GM12892 (cell line): ENCODE data around the gene HERC3.

Experiments
- DNase-seq: peaks from one replicate; pipeline ENCODE4 v3.0.0; 2011; ENCODE audit not compliant: insufficient read length
- FAIRE-seq: peaks from 2 replicates; lab custom pipeline; 2011; peaks lifted over from hg19 to GRCh38; lab: Jason Lieb, UNC
- POLR2A ChIP-seq: IDR thresholded peaks from 2 replicates; pipeline ENCODE4 v1.6.1; 2011; ENCODE audit warnings: low read depth, low read length, control low read depth
- POLR2AphosphoS5 ChIP-seq: IDR thresholded peaks from 2 replicates; pipeline ENCODE4 v1.6.1; 2011; ENCODE audit warnings: low read depth, low read length, control low read depth
- TAF1 ChIP-seq: IDR thresholded peaks from 2 replicates; pipeline ENCODE4 v1.6.1; 2011; ENCODE audit warnings: low read depth, mild to moderate bottlenecking, control low read depth, low read length, borderline replicate concordance

The HERC3 gene

DNA sequence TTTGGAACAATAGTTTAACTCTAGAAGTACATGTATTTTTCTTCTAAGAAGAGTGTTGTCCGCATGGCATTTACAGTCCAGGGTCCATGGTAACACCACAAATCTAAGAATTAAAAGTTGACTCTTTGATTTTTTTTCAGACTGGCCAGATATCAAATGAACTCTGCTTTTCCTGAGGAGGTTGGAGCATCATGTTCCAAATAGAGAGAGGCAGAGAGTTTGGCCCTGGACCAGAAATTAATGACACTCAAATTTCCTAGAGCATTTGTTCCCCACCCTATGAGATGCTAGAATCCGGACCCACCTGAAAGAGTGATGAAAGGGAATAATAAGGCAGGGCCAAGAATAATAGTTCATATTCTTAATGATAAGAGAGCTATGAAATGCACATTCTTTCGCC, 152.3 kb downstream of the HERC3 start:
- DNase-seq (no peak), FAIRE-seq (no peak)
- TF ChIP-seq POLR2A (no peak), TAF1 (no peak), POLR2AphosphoS5 (no peak)

DNA sequence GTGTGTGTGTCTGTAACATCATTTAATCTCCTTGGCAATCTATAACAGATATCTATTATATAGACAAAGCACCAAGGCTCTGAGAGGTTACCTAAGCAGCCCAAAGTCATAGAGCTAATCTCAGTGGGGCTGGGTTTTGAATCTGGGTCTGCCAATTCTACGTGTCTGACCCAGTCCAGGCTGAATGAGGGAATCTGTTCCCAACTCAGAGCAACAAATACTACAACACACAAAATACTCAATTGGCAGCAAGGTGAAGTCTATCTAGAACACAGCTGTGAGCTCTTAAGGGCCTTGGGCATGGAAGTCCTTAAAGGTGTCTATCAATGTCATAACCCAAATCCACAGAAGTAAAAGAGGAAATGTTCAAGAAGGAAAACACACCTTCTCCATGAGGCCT, 152.9 kb downstream of the HERC3 start:
- TF ChIP-seq POLR2A (no peak), POLR2AphosphoS5 (no peak), TAF1 (no peak)
- FAIRE-seq = no peak
- DNase-seq = no peak

DNA sequence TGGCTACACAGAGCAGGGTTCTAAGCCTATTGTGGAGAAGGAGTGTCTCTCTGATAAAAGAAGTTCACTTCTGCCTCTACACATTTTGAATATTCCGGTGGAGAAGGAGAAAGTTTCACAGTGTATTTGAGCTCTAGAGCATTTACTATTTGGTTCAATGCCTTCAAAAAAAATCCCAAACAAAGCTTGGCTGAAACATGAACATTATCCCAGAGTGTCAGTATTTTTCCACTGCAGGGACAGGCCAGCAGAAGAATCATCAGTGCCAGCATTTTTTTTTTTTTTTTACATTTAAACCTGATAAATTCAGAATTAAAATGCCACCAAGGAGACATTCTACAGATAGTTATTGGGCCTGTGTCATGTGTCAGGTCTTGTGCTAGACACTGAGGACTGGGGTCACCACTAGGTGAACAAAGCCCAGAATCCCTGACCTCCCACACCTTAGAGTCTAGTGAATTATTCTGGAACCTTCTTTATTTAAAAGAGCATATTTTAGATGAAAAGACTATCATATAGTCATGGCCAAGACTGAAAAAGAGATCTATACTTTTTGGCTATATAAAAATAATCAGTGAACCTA, 153.4 kb downstream of the HERC3 start:
- DNase-seq (no peak), FAIRE-seq (no peak)
- TF ChIP-seq TAF1 (no peak), POLR2AphosphoS5 (no peak), POLR2A (no peak)

DNA sequence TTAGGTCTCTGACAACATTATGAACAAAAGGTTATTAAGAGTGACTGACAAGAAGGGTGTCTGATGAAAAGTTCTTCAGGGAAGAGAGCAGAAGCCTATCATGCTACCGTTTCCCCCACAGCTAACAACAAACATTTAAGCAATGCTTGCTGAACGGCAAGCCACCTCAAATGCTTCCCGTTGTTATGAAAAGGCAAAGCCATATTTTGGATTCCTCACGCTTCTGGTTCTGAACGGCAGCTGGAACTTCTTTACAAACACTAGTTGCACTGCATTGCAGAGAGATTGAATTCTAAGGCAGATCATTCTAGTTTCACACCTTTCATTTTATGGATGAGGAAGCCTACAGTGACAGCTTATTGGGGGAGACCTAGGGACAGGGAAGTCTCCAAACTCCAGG, 153.9 kb downstream of the HERC3 start:
- TF ChIP-seq TAF1 (no peak), POLR2A (no peak), POLR2AphosphoS5 (no peak)
- DNase-seq (no peak), FAIRE-seq (no peak)

DNA sequence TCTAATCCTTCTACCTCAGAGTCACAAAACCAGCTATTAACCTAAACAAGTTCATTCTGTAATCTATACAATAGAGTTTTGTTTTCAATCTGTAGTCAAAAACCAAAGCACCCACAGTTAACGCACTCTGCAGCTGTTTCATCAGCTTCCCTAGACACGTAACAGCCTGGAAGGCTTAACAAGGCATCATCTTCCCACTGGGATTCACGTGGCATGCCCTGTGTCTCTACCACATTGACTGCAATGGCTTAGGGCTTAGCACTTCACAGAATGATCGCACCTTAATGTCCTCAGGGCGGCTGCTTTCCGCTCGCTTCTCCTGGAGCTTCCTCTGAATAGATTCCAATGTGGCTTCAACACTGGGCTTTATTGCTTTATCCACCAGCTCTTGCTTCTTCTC, 155.1 kb downstream of the HERC3 start:
- no peak for FAIRE-seq
- DNase-seq = no peak
- TF ChIP-seq TAF1 (no peak), POLR2AphosphoS5 (no peak), POLR2A (no peak)

DNA sequence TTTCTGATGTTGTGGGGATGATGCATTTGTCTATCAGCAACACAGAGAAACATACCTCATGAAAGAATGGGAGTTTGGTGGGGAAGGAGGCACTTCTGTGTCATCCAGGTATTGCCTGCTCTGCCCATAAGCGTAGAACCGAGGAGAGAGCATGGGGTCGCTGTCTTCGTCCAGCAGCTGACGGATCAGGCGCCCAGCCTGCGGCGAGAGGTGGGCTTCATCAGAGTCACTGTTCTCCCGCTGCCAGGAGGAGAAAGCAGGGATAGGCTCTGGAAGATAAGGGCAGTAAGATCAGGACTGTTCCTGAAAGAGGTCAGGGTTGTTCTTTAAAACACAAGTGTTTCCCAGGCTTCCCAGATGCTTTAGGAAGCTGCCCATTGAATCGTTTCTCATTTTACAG, 158.1 kb downstream of the HERC3 start:
- DNase-seq (no peak), FAIRE-seq (no peak)
- TF ChIP-seq POLR2A (no peak), TAF1 (no peak), POLR2AphosphoS5 (no peak)

DNA sequence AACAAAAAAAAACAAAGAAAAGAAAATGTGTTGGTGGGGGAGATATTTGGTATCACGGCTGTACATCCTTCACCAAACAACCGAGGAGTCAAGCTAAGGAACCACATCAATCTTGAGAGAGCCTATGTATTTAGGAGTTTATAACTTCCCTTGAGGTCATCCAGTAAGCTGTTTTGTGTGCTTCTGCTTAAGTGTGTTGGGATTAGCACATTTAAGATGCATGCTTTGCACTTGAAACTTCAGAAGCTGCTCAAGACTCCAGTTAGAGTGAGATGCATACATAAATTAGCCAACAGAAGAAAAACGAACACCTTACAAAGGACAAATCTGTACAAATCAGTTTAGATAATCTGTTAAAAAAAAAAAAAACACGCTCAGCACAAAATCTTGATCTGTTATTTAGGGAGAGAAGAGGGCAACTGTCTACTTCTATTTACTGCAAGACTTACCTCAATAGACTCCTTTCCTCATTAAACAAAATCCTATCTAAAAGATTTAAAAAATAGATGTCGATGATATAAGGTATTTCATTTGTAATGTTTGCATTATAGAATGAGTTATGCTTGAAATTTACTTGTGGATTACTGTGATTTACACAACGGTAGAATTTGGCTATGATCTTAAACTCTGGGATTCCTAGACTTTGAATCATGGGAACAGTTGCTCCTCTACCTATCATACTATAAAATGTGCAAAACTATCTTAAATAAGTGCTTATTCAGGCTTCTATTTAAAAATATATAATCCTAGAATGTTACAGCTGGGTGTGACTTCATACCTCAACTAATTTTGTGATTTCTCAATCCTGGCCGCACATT, 159.2 kb downstream of the HERC3 start:
- TF ChIP-seq POLR2A (no peak), TAF1 (no peak), POLR2AphosphoS5 (no peak)
- DNase-seq (no peak), FAIRE-seq (no peak)

DNA sequence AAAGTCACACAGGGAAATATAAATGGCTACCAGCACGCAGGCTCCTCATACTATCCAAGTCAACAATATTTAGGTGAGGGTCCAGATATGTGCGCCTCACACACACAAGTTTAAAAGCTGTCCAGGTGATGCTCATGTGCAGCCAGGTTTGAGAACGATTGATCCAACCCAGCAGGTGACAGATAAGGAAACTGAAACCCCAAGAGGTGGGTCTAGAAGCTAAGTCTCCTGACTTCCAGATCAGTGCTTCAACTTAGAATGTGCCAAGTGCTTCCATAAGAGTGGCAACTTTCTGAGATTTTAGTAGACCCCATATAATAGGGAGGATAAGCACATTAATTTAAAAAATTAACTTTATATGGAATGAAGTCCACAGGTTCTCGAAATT, 159.8 kb downstream of the HERC3 start:
- FAIRE-seq = no peak
- no peak for DNase-seq
- TF ChIP-seq POLR2AphosphoS5 (no peak), POLR2A (no peak), TAF1 (no peak)

DNA sequence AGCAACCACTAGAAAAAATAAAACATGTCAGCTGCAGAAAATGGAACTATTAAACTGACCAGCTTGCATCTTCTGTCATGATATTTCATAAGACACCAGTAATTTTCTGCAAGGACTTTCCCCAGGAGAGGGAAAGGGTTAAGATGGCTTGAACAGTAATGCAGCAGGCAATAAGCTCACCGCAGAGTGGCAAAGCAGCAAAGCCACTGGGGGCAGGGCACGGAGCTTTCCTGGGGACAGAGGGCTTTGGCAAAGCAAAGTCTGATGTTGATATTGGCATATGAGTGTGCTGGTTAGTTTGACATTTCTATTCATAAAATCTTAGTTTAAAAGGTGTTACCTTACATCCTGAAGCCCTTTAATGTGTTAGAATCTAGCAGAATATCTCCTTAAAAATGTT, 160.5 kb downstream of the HERC3 start:
- FAIRE-seq = no peak
- no peak for DNase-seq
- TF ChIP-seq POLR2A = no peak
- TF ChIP-seq TAF1 = no peak
- no peak for TF ChIP-seq POLR2AphosphoS5

DNA sequence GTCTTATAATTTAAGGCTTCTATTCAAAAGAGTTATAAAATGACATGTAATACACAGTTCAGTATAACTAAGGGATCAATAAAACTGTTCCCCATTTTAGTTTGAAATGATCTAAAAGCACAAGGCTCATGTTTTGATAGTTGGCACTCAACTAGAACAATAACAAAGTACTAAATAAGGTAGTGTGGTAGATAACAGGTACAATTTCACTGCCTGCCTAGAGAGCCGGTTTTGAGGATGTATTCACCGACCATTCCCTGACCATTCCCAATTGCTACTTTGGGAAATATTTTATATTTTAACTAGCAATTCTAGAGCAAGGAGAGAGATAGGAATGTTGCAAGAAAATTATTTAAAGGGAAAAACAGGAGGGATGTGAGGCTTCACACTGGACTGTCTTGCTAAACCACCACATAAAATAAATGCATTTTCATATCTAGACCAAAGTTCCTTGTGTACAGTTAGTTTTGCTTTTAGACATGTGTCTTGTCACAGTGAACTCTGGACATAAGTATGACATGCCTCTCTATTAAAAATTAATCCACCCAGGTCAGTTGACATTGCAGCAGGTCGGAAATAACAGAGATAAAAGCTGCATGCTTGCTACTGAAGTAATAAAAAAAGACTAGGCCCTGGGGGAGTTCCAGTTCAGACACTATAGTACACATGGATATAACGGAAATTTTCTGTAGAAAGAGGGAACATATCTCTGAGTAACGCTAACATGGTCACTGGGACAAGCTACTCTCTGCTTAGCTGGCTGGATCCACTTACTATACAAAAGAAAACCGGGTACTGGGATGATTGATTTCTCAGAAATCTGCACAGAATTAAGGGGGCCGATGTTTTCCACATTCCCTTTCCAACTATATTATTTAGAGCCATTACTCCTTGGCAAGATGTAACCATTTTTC, 161.6 kb downstream of the HERC3 start:
- FAIRE-seq (no peak), DNase-seq (no peak)
- TF ChIP-seq TAF1 (no peak), POLR2A (no peak), POLR2AphosphoS5 (no peak)

DNA sequence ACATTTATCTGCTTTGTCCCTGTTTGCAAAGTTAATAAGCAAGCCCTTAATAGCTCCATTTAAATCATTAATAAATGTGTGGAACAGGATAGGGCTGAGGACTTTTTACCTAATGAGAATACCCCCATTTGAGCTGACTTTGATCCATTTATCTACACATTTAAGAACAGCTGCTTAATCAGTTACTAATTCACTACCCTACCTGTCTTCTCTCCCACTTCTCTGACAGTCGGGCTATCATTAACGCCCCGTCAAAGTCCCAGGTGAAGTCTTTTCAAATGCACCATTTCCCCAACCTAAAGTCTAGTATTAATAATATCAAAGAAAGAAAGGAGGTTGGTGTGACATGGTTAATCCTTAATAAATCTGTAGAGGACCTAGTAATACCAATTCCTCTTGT, 162.5 kb downstream of the HERC3 start:
- DNase-seq (no peak), FAIRE-seq (no peak)
- TF ChIP-seq POLR2AphosphoS5 (no peak), POLR2A (no peak), TAF1 (no peak)
